Measurements from ENCODE around the gene PKN1. TPM values are rescaled to one million over a fixed set of nuclear protein-coding genes. Genes with fewer than 3 reads are reported as not detected.

Gene PKN1
- total RNA-seq, 2 experiments from 2014 or later, result 171 TPM

GRCh38 chr19:14467391-14467790 is 34.3 kb downstream of the PKN1 start:
- intact Hi-C loops (cut with DNase I, micrococcal nuclease), result no loop called here
- Histone ChIP-seq H3K36me3 (ENCODE audit: insufficient read depth, low read length) (peaks cover 74% of the 10 kb centered on the region), H3K27ac (ENCODE audit: low read depth in 1 of 2, low read length in 2 of 2) (no peak overlapping the region), H3K9me3 (ENCODE audit: control insufficient read depth in 1 of 2, insufficient read depth in 1 of 2, low read length in 2 of 2) (no peaks in the 10 kb centered on the region), H3K4me3 (ENCODE audit: low read length) (no peak overlapping the region), H3K27me3 (ENCODE audit: control insufficient read depth in 1 of 2, insufficient read depth in 2 of 2, low read length in 2 of 2) (peaks cover 0 to under 1% of the 10 kb centered on the region in 2 experiments), H3K4me1 (ENCODE audit: insufficient read depth, low read length) (peaks cover 7% of the 10 kb centered on the region)
- DNase-seq (no peak), ATAC-seq (ENCODE audit: poor library complexity) (no peak)
- Mint-ChIP-seq H3K4me1 (ENCODE audit: low read depth) (peaks cover 5% of the 10 kb centered on the region), H3K9me3 (no peaks in the 10 kb centered on the region), H3K36me3 (ENCODE audit: low read depth) (peaks cover 65% of the 10 kb centered on the region), H3K27ac (no peak overlapping the region), H3K4me3 (no peak overlapping the region), H3K27me3 (peaks cover 1% of the 10 kb centered on the region)
- no peak for TF ChIP-seq CTCF (IDR thresholded peaks at IDR 0.05)
- ChIA-PET CTCF (interaction anchor here (1.0 to 1.1 kb wide), 3 partner anchors 12 to 106 kb away, joined by 4 to 5 read pairs (median 4); no protein-coding TSS in a partner anchor), POLR2A (interaction anchor here (0.6 kb wide), 1 partner anchor 1518 kb away, joined by 3 read pairs; no protein-coding TSS in a partner anchor)

GRCh38 chr19:14467816-14468215 is 34.7 kb downstream of the PKN1 start:
- no peak overlapping the region for H3K27ac ChIP-seq (ENCODE audit: low read depth in 1 of 2, low read length in 2 of 2)
- H3K9me3 Mint-ChIP-seq, result no peaks in the 10 kb centered on the region
- H3K27me3 Mint-ChIP-seq, result peaks cover 6% of the 10 kb centered on the region
- peaks cover 60% of the 10 kb centered on the region for H3K36me3 Mint-ChIP-seq (ENCODE audit: low read depth)
- no peak for ATAC-seq (ENCODE audit: poor library complexity)
- peaks cover 3 to 5% of the 10 kb centered on the region in 2 experiments for H3K27me3 ChIP-seq (ENCODE audit: control insufficient read depth in 1 of 2, insufficient read depth in 2 of 2, low read length in 2 of 2)
- H3K4me3 ChIP-seq (ENCODE audit: low read length), result no peak overlapping the region
- H3K27ac Mint-ChIP-seq, result no peak overlapping the region
- TF ChIP-seq CTCF (IDR thresholded peaks at IDR 0.05), result no peak
- H3K4me1 Mint-ChIP-seq (ENCODE audit: low read depth), result peaks cover 8% of the 10 kb centered on the region
- peaks cover 0 to 3% of the 10 kb centered on the region in 2 experiments for H3K9me3 ChIP-seq (ENCODE audit: control insufficient read depth in 1 of 2, insufficient read depth in 1 of 2, low read length in 2 of 2)
- POLR2A ChIA-PET, result interaction anchor here (0.6 kb wide), 1 partner anchor 1519 kb away, joined by 3 read pairs; no protein-coding TSS in a partner anchor
- peaks cover 70% of the 10 kb centered on the region for H3K36me3 ChIP-seq (ENCODE audit: insufficient read depth, low read length)
- H3K4me3 Mint-ChIP-seq, result no peak overlapping the region
- H3K4me1 ChIP-seq (ENCODE audit: insufficient read depth, low read length), result peaks cover 11% of the 10 kb centered on the region
- no peak for DNase-seq
- CTCF ChIA-PET, result interaction anchor here (1.0 to 1.1 kb wide), 3 partner anchors 11 to 106 kb away, joined by 4 to 5 read pairs (median 4); no protein-coding TSS in a partner anchor
- intact Hi-C loops (cut with DNase I, micrococcal nuclease), result no loop called here

GRCh38 chr19:14470031-14470876 is 37.1 kb downstream of the PKN1 start:
- H3K27ac ChIP-seq (ENCODE audit: low read depth in 1 of 2, low read length in 2 of 2), result no peak overlapping the region
- intact Hi-C loops (cut with DNase I, micrococcal nuclease), result loop anchor here (5.0 to 10.0 kb wide), 2 partner anchors 123 to 585 kb away; no protein-coding TSS in a partner anchor
- H3K27me3 Mint-ChIP-seq, result peaks cover 19% of the 10 kb centered on the region
- H3K9me3 ChIP-seq (ENCODE audit: control insufficient read depth in 1 of 2, insufficient read depth in 1 of 2, low read length in 2 of 2), result peaks cover 0 to 3% of the 10 kb centered on the region in 2 experiments
- H3K4me1 Mint-ChIP-seq (ENCODE audit: low read depth), result peaks cover 21% of the 10 kb centered on the region
- ChIA-PET POLR2A (no interaction called here), CTCF (no interaction called here)
- no peak overlapping the region for H3K27ac Mint-ChIP-seq
- H3K27me3 ChIP-seq (ENCODE audit: control insufficient read depth in 1 of 2, insufficient read depth in 2 of 2, low read length in 2 of 2), result peaks cover 16 to 22% of the 10 kb centered on the region in 2 experiments
- ATAC-seq (ENCODE audit: poor library complexity), result no peak
- TF ChIP-seq CTCF (IDR thresholded peaks at IDR 0.05), result no peak
- peaks cover 48% of the 10 kb centered on the region for H3K36me3 ChIP-seq (ENCODE audit: insufficient read depth, low read length)
- H3K4me3 ChIP-seq (ENCODE audit: low read length), result no peak overlapping the region
- H3K4me1 ChIP-seq (ENCODE audit: insufficient read depth, low read length), result peaks cover 24% of the 10 kb centered on the region
- no peak overlapping the region for H3K4me3 Mint-ChIP-seq
- H3K9me3 Mint-ChIP-seq, result no peaks in the 10 kb centered on the region
- no peak for DNase-seq
- H3K36me3 Mint-ChIP-seq (ENCODE audit: low read depth), result peaks cover 37% of the 10 kb centered on the region
